Urothelium cell line (cell line): ENCODE data around the gene CDHR2.

ENCODE experiments used
- DNase-seq: peaks from one replicate; pipeline ENCODE4 v3.0.0; 2011; ENCODE audit warnings: low spot score, mixed read lengths
- FAIRE-seq: peaks from 2 replicates; lab custom pipeline; 2011; peaks lifted over from hg19 to GRCh38; lab: Jason Lieb, UNC

The CDHR2 gene

GRCh38 chr5:176548967-176549444 lies at the start of gene CDHR2:
Gene CDHR2, plus strand, starts transcription at chr5:176549342. Its CDS starts 16,011 bp downstream, at chr5:176565353.
- no peak for DNase-seq
- no peak for FAIRE-seq

DNA sequence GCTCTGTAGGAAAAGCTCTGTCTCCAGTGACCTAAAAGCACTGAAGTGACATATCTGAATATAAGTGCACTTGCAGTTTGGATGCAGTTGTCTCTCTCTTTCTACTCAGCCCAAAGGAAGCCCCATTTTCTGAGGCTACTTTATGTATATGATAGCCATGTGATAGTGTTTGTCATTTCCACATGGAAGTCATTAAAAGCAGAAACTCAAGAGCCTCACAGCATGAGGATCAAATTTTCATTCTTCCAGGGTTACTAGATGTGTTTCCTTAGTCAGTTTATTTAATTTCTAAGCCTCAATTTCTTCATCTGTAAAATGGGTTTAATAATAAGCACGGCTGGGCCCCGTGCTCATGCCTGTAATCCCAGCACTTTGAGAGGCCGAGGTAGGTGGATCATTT lies 48.6 kb upstream of the CDHR2 start:
- FAIRE-seq: no peak
- DNase-seq: no peak

DNA sequence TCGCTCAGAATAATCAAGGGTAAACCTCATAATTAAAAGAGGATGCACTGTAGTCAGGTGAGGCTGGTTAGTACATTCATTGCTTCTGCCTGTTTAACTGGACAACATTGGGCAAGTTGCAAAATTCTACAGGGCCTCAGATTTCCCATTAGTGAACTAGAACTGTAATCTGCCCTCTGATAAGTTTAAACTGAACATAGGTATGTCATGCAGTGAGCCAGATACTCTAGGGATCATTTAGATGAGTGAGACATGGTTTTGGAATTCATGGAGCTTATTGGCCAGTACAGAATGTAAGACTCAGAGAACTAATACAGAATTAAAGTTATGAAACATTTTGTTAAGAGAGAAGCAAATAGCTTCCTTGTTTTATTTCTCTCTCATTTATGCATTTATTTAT lies 47.8 kb upstream of the CDHR2 start:
- DNase-seq (no peak), FAIRE-seq (no peak)

DNA sequence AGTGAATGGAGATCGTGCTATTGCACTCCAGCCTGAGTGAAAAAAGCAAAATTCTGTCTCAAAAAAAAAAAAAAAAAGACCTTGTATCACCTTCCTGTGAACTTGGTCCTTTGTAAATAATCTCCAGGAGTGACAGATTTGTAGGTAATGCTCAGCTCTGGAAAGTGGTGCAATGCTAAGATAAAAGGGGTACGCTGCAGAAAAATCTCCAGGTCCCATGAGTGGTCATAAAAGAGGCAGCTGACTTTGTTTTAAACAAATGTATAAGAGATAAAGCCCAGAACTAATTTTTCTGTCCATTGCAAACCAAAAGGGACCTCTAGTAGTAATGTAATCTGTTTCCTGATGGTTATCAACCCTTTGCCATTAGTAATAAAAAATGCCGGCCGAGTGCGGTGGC lies 45.6 kb upstream of the CDHR2 start:
- DNase-seq: no peak
- no peak for FAIRE-seq

DNA sequence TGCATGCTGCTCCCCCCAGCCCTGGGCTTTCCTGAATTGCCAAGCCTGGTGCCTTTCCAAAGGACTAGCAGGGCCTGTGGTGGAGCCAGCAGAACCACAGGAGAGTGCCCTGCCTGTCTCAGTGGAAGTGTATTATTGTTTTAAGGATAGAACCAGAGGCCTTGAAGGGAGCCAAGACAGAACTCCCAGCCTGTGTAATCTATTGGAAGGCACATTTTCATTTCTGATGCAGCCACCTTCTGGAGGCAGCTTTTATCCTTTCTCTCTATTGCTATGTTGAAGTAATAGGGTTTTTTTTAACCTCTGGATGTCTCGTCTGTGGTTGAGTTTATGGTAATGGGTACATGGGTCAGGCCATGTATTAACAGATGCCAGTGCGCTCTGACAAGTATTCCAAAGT lies 41.2 kb upstream of the CDHR2 start:
- DNase-seq: no peak
- FAIRE-seq: no peak

GRCh38 chr5:176508603-176509002 lies 40.5 kb upstream of the CDHR2 start:
- FAIRE-seq (no peak), DNase-seq (no peak)

GRCh38 chr5:176513788-176514187 lies 35.4 kb upstream of the CDHR2 start:
- no peak for DNase-seq
- no peak for FAIRE-seq

DNA sequence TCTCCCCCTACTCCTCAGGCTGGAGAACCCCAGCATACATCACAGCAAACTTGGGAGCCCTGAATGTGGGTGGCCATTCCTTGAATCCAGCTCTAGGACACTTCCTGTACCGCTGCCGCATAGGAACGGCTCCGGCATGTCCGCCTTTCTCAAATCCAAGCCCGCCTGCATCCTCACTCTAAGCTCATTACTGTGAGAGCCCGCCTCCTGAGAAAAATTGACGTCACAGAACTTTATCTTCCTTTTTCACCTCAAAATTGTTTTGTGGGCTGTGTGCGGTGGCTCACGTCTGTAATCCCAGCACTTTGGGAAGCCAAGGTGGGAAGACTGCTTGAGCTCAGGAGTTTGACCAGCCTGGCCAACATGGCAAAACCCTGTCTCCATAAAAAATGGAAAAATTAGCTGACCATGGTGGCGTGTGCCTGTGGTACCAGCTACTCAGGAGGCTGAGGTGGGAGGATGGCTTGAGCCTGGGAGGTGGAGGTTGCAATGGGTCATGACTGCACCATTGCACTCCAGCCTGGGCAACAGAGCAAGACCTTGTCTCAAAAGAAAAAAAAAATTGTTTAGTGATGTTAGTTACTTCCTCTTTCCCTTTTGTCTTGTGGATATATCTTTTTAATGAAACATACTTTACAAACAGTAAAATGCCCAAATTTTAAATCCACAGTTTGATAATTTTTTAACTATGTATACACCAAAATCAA lies 34.7 kb upstream of the CDHR2 start:
- no peak for DNase-seq

DNA sequence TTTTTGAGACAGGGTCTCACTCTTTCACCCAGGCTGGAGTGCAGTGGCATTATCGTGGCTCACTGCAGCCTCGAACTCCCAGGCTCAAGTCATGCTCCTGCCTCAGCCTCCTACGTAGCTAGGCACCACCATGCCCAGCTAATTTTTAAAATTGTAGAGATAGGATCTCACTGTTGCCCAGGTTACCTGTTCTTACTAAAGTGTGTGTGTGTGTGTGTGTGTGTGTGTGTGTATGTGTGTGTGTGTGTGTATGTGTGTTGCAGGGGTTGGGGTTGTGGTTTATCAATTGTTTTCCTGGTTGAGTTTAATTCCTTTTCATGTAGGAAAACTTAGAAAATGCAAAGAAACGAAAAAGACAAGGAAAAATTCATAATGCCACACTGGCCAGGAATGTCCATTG lies 33.7 kb upstream of the CDHR2 start:
- DNase-seq (no peak), FAIRE-seq (no peak)

More for the DNA sequence above, 34.7 kb upstream of the CDHR2 start:
- no peak for FAIRE-seq

DNA sequence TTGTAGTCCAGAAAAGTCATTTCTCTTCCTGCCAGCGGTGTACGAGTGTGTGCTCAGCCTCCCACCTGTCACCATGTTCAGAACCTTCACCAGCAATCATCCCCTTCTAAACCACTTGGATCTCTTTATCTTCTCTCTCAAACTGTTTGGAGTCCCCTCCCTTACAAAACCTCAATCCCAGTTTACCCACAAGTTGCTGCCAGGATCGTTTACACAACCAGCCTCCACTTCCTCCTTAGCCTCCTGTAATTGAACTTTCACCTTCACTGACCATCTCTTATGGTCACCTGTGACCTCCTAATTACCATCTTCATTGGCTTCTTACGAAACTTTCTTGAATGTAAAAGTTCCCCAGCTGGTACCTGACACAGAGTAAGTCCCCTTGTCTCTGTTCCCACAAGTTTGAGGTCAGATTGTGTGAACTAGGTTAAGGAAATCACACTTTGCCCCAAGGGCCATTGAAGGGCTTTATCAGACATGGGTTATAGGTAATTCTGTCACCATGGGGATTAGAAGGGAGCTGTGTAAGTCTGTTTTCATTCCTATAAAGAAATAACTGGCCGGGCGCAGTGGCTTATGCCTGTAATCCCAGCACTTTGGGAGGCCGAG lies 32.0 kb upstream of the CDHR2 start:
- FAIRE-seq (no peak), DNase-seq (no peak)

- DNase-seq (no peak), FAIRE-seq (no peak)
Observed at GRCh38 chr5:176519810-176520720, 29.1 kb upstream of the CDHR2 start.

DNA sequence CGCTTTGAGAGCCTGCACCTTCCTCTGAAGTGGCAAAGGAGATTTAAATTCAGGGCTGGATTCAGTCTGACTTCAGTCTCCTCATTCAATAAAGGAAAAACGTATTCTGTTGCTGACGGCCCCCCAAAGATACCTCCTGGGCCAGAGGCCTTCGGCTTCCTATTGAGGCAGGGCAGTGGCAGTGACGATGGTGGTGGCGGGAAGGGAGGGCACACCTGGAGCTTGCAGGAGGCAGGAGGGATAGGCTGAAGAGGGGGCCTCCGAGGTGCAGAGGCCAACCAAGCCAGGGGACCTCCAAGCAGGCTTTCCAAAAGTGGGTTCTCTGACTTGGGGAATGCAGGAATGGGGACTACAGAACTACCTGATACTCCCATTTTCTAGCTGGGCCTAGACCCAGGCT lies 27.9 kb upstream of the CDHR2 start:
- FAIRE-seq (no peak), DNase-seq (no peak)

- no peak for DNase-seq
- FAIRE-seq: no peak
Observed at GRCh38 chr5:176521699-176522263, 27.4 kb upstream of the CDHR2 start.

- DNase-seq (no peak), FAIRE-seq (no peak)
Observed at GRCh38 chr5:176524138-176524537, 25.0 kb upstream of the CDHR2 start.

- no peak for FAIRE-seq
- DNase-seq: no peak
Observed at GRCh38 chr5:176524987-176525386, 24.2 kb upstream of the CDHR2 start.

DNA sequence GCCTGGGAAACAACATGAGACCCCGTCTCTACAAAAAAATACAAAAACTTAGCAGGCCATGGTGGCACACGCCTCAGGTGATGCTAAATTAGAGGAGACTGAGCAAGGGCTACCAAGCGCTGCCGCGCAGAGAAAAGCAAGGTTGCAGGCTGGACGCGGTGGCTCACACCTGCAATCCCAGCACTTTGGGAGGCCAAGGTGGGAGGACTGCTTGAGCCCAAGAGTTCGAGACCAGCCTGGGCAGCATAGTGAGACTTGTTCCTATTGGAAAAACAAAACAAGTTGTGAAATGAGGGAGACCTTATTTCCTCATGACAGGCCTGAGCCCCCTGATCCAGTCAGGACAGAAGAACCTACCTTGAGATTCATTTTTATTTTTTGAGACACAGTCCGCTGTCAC lies 23.5 kb upstream of the CDHR2 start:
- DNase-seq: no peak
- FAIRE-seq: no peak

DNA sequence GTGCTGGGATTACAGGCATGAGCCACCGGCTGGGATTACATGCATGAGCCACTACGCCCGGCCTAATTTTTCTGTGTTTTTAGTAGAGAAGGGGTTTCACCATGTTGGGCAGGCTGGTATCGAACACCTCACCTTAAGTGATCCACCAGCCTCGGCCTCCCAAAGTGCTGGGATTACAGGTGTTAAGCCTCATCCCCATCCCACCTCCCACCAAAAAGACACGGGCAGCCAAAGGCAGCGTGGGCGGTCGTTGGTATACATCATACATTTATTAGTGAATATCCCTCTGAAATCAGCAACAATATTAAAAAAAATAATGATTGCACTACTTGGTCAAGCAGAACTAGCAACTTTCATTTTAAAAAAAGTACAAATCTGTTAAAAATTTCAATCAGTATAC lies 22.7 kb upstream of the CDHR2 start:
- DNase-seq (no peak), FAIRE-seq (no peak)

GRCh38 chr5:176527246-176528222 lies 21.6 kb upstream of the CDHR2 start:
- no peak for DNase-seq
- FAIRE-seq: no peak

- DNase-seq: no peak
- FAIRE-seq: no peak
Observed at GRCh38 chr5:176528301-176528700, 20.8 kb upstream of the CDHR2 start.

- DNase-seq: no peak
- FAIRE-seq: no peak
Observed at GRCh38 chr5:176528761-176529115, 20.4 kb upstream of the CDHR2 start.
